Peyer's patch (tissue), 4 donors: ENCODE data around the gene VAV3. TPM values are rescaled to one million over a fixed set of nuclear protein-coding genes. Genes with fewer than 3 reads are reported as not detected.

ENCODE experiments used
- DNase-seq, 3 donors: peaks; one replicate each; pipeline ENCODE4 v3.0.0-alpha.2; 2017 to 2019
- H3K27ac ChIP-seq, 4 donors: fragments of 200-600 bp; sonication (generic); one replicate each; pipeline ENCODE4 v1.5.1; 2016 to 2019
- H3K27me3 ChIP-seq, 2 donors: fragments of 200-600 bp; sonication (generic); one replicate each; pipeline ENCODE4 v1.5.1; 2019
- H3K36me3 ChIP-seq, 3 donors: fragments of 200-600 bp; sonication (generic); one replicate each; pipeline ENCODE4 v1.5.1; 2016 to 2019
- H3K4me1 ChIP-seq, 4 donors: fragments of 200-600 bp; sonication (generic); one replicate each; pipeline ENCODE4 v1.5.1; 2016 to 2019
- H3K4me3 ChIP-seq, 4 donors: fragments of 200-600 bp; sonication (generic); 1 replicate in 3 of 4; 2 replicates in 1 of 4; pipeline ENCODE4 v1.5.1; 2016 to 2019; ENCODE audit warnings: mild to moderate bottlenecking in 1 of 4
- H3K9me3 ChIP-seq, 4 donors: fragments of 200-600 bp; sonication (generic); one replicate each; pipeline ENCODE4 v1.5.1; 2016 to 2019; ENCODE audit warnings: mild to moderate bottlenecking in 1 of 4
- POLR2A ChIP-seq, 2 donors: fragments of 450-650 bp; IDR thresholded peaks; one replicate each; pipeline ENCODE4 v1.5.1; 2017; ENCODE audit warnings: antibody characterized with exemption in 2 of 2, mild to moderate bottlenecking in 2 of 2, moderate library complexity in 2 of 2
- total RNA-seq, 4 donors: library from RNA; depleted of rRNA; stranded (reverse); fragments of >200 nt; gene quantifications; one replicate each; pipeline ENCODE4 v1.1.0, GENCODE V29; 2016
- TF ChIP-seq, protein P1 (sequence below), 6 experiments: fragments of 450-650 bp in 4 of 6; fragments of 200-600 bp in 2 of 6; sonication (generic) in 1 of 6; IDR thresholded peaks; one replicate each; pipeline ENCODE4 v1.5.1; 2017 to 2019; ENCODE audit warnings: antibody characterized with exemption in 6 of 6, mild to moderate bottlenecking in 3 of 6, moderate library complexity in 1 of 6

The VAV3 gene
- total RNA-seq, 4 donors from 2014 or later, result 32.1 to 60.9 (median 41.5) TPM

- no peaks in the 10 kb centered on the region for H3K27me3 ChIP-seq
- H3K9me3 ChIP-seq, result no peaks in the 10 kb centered on the region
- no peaks in the 10 kb centered on the region for H3K36me3 ChIP-seq
- peaks cover 0 to 13% (median 3%) of the 10 kb centered on the region in 4 donors for H3K4me1 ChIP-seq
- H3K4me3 ChIP-seq, result no peak overlapping the region
- peak in 2 of 3 donors; percentile 50 to 58 for DNase-seq
- peak overlapping the region in 1 of 4 donors; percentile 22 for H3K27ac ChIP-seq
- TF ChIP-seq, protein P1, sequence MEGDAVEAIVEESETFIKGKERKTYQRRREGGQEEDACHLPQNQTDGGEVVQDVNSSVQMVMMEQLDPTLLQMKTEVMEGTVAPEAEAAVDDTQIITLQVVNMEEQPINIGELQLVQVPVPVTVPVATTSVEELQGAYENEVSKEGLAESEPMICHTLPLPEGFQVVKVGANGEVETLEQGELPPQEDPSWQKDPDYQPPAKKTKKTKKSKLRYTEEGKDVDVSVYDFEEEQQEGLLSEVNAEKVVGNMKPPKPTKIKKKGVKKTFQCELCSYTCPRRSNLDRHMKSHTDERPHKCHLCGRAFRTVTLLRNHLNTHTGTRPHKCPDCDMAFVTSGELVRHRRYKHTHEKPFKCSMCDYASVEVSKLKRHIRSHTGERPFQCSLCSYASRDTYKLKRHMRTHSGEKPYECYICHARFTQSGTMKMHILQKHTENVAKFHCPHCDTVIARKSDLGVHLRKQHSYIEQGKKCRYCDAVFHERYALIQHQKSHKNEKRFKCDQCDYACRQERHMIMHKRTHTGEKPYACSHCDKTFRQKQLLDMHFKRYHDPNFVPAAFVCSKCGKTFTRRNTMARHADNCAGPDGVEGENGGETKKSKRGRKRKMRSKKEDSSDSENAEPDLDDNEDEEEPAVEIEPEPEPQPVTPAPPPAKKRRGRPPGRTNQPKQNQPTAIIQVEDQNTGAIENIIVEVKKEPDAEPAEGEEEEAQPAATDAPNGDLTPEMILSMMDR (IDR thresholded peaks at IDR 0.05), result no peak
- TF ChIP-seq POLR2A (IDR thresholded peaks at IDR 0.05), result no peak
Observed at GRCh38 chr1:107935396-107936064, 29.4 kb downstream of the VAV3 start.

- TF ChIP-seq, protein P1 (IDR thresholded peaks at IDR 0.05), result no peak
- TF ChIP-seq POLR2A (IDR thresholded peaks at IDR 0.05), result no peak
- Histone ChIP-seq H3K27me3 (no peaks in the 10 kb centered on the region), H3K9me3 (no peaks in the 10 kb centered on the region), H3K36me3 (no peaks in the 10 kb centered on the region), H3K4me1 (peaks cover 0 to 13% (median 3%) of the 10 kb centered on the region in 4 donors), H3K4me3 (no peak overlapping the region), H3K27ac (peak overlapping the region in 1 of 4 donors; percentile 22)
- DNase-seq, result no peak
Observed at GRCh38 chr1:107934578-107934977, 30.4 kb downstream of the VAV3 start.

DNA sequence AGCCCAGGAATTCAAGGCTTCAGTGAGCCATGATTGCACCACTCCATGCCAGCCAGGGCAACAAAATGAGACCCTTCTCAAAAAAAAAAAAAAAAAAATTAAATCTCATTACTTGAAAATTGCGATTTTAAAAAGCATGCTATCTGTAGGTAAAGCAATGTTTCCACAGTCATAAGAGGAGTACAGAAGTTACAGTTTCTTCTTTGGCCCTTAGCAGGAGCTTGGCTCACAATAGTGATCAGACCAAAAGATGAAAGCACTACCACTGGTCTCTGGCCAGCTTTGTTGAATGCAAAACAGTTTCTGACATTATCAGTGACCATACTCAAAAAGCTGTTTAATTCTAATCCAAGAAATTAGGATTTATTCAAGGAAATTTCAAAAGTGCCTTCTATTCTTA is 31.2 kb downstream of the VAV3 start:
- no peaks in the 10 kb centered on the region for H3K27me3 ChIP-seq
- no peak overlapping the region for H3K27ac ChIP-seq
- H3K36me3 ChIP-seq, result no peaks in the 10 kb centered on the region
- H3K9me3 ChIP-seq, result no peaks in the 10 kb centered on the region
- H3K4me3 ChIP-seq, result no peak overlapping the region
- H3K4me1 ChIP-seq, result peaks cover 0 to 13% (median 3%) of the 10 kb centered on the region in 4 donors
- DNase-seq, result no peak
- TF ChIP-seq POLR2A (IDR thresholded peaks at IDR 0.05), result no peak
- TF ChIP-seq, protein P1 (IDR thresholded peaks at IDR 0.05), result no peak

GRCh38 chr1:107930292-107930691 is 34.7 kb downstream of the VAV3 start:
- no peaks in the 10 kb centered on the region for H3K36me3 ChIP-seq
- no peaks in the 10 kb centered on the region for H3K27me3 ChIP-seq
- TF ChIP-seq POLR2A (IDR thresholded peaks at IDR 0.05), result no peak
- TF ChIP-seq, protein P1 (IDR thresholded peaks at IDR 0.05), result no peak
- no peak overlapping the region for H3K4me3 ChIP-seq
- H3K27ac ChIP-seq, result no peak overlapping the region
- no peaks in the 10 kb centered on the region for H3K9me3 ChIP-seq
- no peak for DNase-seq
- H3K4me1 ChIP-seq, result no peaks in the 10 kb centered on the region

GRCh38 chr1:107927820-107928219 is 37.2 kb downstream of the VAV3 start:
- Histone ChIP-seq H3K36me3 (no peaks in the 10 kb centered on the region), H3K4me3 (no peak overlapping the region), H3K4me1 (no peaks in the 10 kb centered on the region), H3K9me3 (no peaks in the 10 kb centered on the region), H3K27me3 (no peaks in the 10 kb centered on the region), H3K27ac (no peak overlapping the region)
- no peak for DNase-seq
- TF ChIP-seq, protein P1 (IDR thresholded peaks at IDR 0.05), result no peak
- no peak for TF ChIP-seq POLR2A (IDR thresholded peaks at IDR 0.05)
